ENCODE measurements around the gene GZMB.

GZMB gene

GRCh38 chr14:24607635-24608514 is 26.1 kb downstream of the GZMB start:
- Histone ChIP-seq H3K4me1 (ENCODE audit: insufficient read depth, low read length, severe bottlenecking) (no peaks in the 10 kb centered on the region), H3K4me2 (ENCODE audit: low read length) (no peak overlapping the region), H3K27me3 (ENCODE audit: insufficient read depth, low read length) (no peaks in the 10 kb centered on the region), H3F3A (ENCODE audit: insufficient read depth, low read length) (no peaks in the 10 kb centered on the region), H2AFZ (ENCODE audit: low read length) (no peak overlapping the region), H3K9me3 (ENCODE audit: low read length) (no peaks in the 10 kb centered on the region), H3K79me2 (ENCODE audit: insufficient read depth, low read length) (no peaks in the 10 kb centered on the region), H3K4me3 (ENCODE audit: low read depth, low read length, poor library complexity, severe bottlenecking) (no peak overlapping the region), H3K36me3 (ENCODE audit: insufficient read depth, low read length) (no peaks in the 10 kb centered on the region), H3K9ac (ENCODE audit: low read length) (no peak overlapping the region), H3K9me2 (ENCODE audit: low read depth, low read length) (no peaks in the 10 kb centered on the region), H3K27ac (ENCODE audit: low read depth, low read length, poor library complexity, severe bottlenecking) (no peak overlapping the region), H4K20me1 (ENCODE audit: insufficient read depth, low read length) (no peaks in the 10 kb centered on the region)
- no peak for TF ChIP-seq EZH2 (IDR thresholded peaks at IDR 0.05; ENCODE audit: borderline replicate concordance, low read length)
- TF ChIP-seq CTCF (IDR thresholded peaks at IDR 0.05; ENCODE audit: low read length), result no peak

- H3K27ac ChIP-seq (ENCODE audit: low read depth, low read length, poor library complexity, severe bottlenecking), result no peak overlapping the region
- H3F3A ChIP-seq (ENCODE audit: insufficient read depth, low read length), result no peaks in the 10 kb centered on the region
- no peaks in the 10 kb centered on the region for H3K9me2 ChIP-seq (ENCODE audit: low read depth, low read length)
- no peaks in the 10 kb centered on the region for H4K20me1 ChIP-seq (ENCODE audit: insufficient read depth, low read length)
- H3K36me3 ChIP-seq (ENCODE audit: insufficient read depth, low read length), result no peaks in the 10 kb centered on the region
- no peaks in the 10 kb centered on the region for H3K79me2 ChIP-seq (ENCODE audit: insufficient read depth, low read length)
- H3K4me2 ChIP-seq (ENCODE audit: low read length), result no peak overlapping the region
- no peak overlapping the region for H3K4me3 ChIP-seq (ENCODE audit: low read depth, low read length, poor library complexity, severe bottlenecking)
- no peak overlapping the region for H2AFZ ChIP-seq (ENCODE audit: low read length)
- H3K9me3 ChIP-seq (ENCODE audit: low read length), result no peaks in the 10 kb centered on the region
- H3K4me1 ChIP-seq (ENCODE audit: insufficient read depth, low read length, severe bottlenecking), result no peaks in the 10 kb centered on the region
- no peaks in the 10 kb centered on the region for H3K27me3 ChIP-seq (ENCODE audit: insufficient read depth, low read length)
- no peak for TF ChIP-seq CTCF (IDR thresholded peaks at IDR 0.05; ENCODE audit: low read length)
- TF ChIP-seq EZH2 (IDR thresholded peaks at IDR 0.05; ENCODE audit: borderline replicate concordance, low read length), result no peak
- no peak overlapping the region for H3K9ac ChIP-seq (ENCODE audit: low read length)
Observed at GRCh38 chr14:24607081-24607480, 26.9 kb downstream of the GZMB start.

- Histone ChIP-seq H4K20me1 (ENCODE audit: insufficient read depth, low read length) (no peaks in the 10 kb centered on the region), H3K9ac (ENCODE audit: low read length) (no peak overlapping the region), H3K4me1 (ENCODE audit: insufficient read depth, low read length, severe bottlenecking) (no peaks in the 10 kb centered on the region), H3K9me3 (ENCODE audit: low read length) (no peaks in the 10 kb centered on the region), H3K9me2 (ENCODE audit: low read depth, low read length) (no peaks in the 10 kb centered on the region), H3K4me3 (ENCODE audit: low read depth, low read length, poor library complexity, severe bottlenecking) (no peak overlapping the region), H3K36me3 (ENCODE audit: insufficient read depth, low read length) (no peaks in the 10 kb centered on the region), H2AFZ (ENCODE audit: low read length) (no peak overlapping the region), H3F3A (ENCODE audit: insufficient read depth, low read length) (no peaks in the 10 kb centered on the region), H3K27me3 (ENCODE audit: insufficient read depth, low read length) (no peaks in the 10 kb centered on the region), H3K4me2 (ENCODE audit: low read length) (no peak overlapping the region), H3K79me2 (ENCODE audit: insufficient read depth, low read length) (no peaks in the 10 kb centered on the region), H3K27ac (ENCODE audit: low read depth, low read length, poor library complexity, severe bottlenecking) (no peak overlapping the region)
- no peak for TF ChIP-seq EZH2 (IDR thresholded peaks at IDR 0.05; ENCODE audit: borderline replicate concordance, low read length)
- no peak for TF ChIP-seq CTCF (IDR thresholded peaks at IDR 0.05; ENCODE audit: low read length)
Observed at GRCh38 chr14:24606297-24606696, 27.7 kb downstream of the GZMB start.

All from OCI-LY1 (cell line).